Measurements from ENCODE around the gene MBD5.

GRCh38 chr2:148231858-148232257 lies 211.0 kb downstream of the MBD5 start:
- TF ChIP-seq EZH2phosphoT487 (IDR thresholded peaks at IDR 0.05; ENCODE audit: insufficient read depth, low read depth) (no peak), EZH2 (IDR thresholded peaks at IDR 0.05; ENCODE audit: insufficient read depth, poor library complexity, severe bottlenecking) (no peak)
